Naive thymus-derived CD4-positive, alpha-beta T cell (primary cell): ENCODE measurements around the gene OR5B3. TPM values are rescaled to one million over a fixed set of nuclear protein-coding genes. Genes with fewer than 3 reads are reported as not detected.
"Not testable (repeated sequence)": the region's sequence is repeated elsewhere in the genome, so short reads cannot be mapped to it uniquely, and the experiment has no call there.

Experiments used
- ATAC-seq: fragments of 150-1000 bp; cut with Tn5 transposase; 2 replicates; pipeline ENCODE4 v1.10.0; 2021; ENCODE audit warnings: mild to moderate bottlenecking, moderate library complexity
- CTCF ChIA-PET: fragments of 350-600 bp; sonication (Branson Sonifier 250); formaldehyde crosslinking; loops from one replicate; lab custom pipeline; 2021; ENCODE audit warnings: antibody characterized with exemption; lab: Charles Lee
- POLR2A ChIA-PET: fragments of 350-600 bp; sonication (Branson Sonifier 250); formaldehyde crosslinking; loops from one replicate; lab custom pipeline; 2021; ENCODE audit warnings: antibody characterized with exemption, inconsistent platforms; lab: Charles Lee
- DNase-seq, 9 donors: peaks; one replicate each; pipeline versions ENCODE4 v3.0.0 to v3.0.0-alpha.2; 2020 to 2022; ENCODE audit warnings: mixed read lengths in 1 of 9
- H3K27ac ChIP-seq: one replicate; pipeline ENCODE4 v1.7.0; 2013; ENCODE audit warnings: mild to moderate bottlenecking, low read depth, low read length, moderate library complexity
- H3K27me3 ChIP-seq, 2 donors: one replicate each; pipeline ENCODE4 v1.7.0; 2013; ENCODE audit warnings: low read length in 2 of 2, mild to moderate bottlenecking in 2 of 2, moderate library complexity in 2 of 2; ENCODE audit not compliant: control insufficient read depth in 2 of 2, insufficient read depth in 2 of 2
- H3K36me3 ChIP-seq, 3 experiments: 1 replicate in 2 of 3; 2 replicates in 1 of 3; pipeline ENCODE4 v1.7.0; 2013; ENCODE audit warnings: low read length in 3 of 3, mild to moderate bottlenecking in 3 of 3, moderate library complexity in 1 of 3; ENCODE audit not compliant: insufficient read depth in 3 of 3, control insufficient read depth in 2 of 3
- H3K4me1 ChIP-seq, 2 donors: one replicate each; pipeline ENCODE4 v1.7.0; 2013; ENCODE audit warnings: low read length in 2 of 2, mild to moderate bottlenecking in 2 of 2, moderate library complexity in 1 of 2; ENCODE audit not compliant: control insufficient read depth in 2 of 2, insufficient read depth in 2 of 2
- H3K4me3 ChIP-seq: 2 replicates; pipeline ENCODE4 v1.7.0; 2013; ENCODE audit warnings: mild to moderate bottlenecking, low read length
- H3K9me3 ChIP-seq, 3 experiments: 1 replicate in 2 of 3; 2 replicates in 1 of 3; pipeline ENCODE4 v1.7.0; 2013; ENCODE audit warnings: low read length in 3 of 3; ENCODE audit not compliant: control insufficient read depth in 2 of 3
- H3K27ac Mint-ChIP-seq, 9 donors: one replicate each; pipeline ENCODE4 v1.8.0; 2020 to 2022; ENCODE audit warnings: mixed read lengths in 9 of 9, mild to moderate bottlenecking in 8 of 9, moderate library complexity in 5 of 9, inconsistent platforms in 2 of 9
- H3K27me3 Mint-ChIP-seq, 5 donors: one replicate each; pipeline ENCODE4 v1.8.0; 2021 to 2022; ENCODE audit warnings: mixed read lengths in 5 of 5, mild to moderate bottlenecking in 1 of 5
- H3K36me3 Mint-ChIP-seq, 5 donors: one replicate each; pipeline ENCODE4 v1.8.0; 2020 to 2022; ENCODE audit warnings: mixed read lengths in 5 of 5, mild to moderate bottlenecking in 3 of 5, inconsistent platforms in 1 of 5
- H3K4me1 Mint-ChIP-seq, 7 donors: one replicate each; pipeline ENCODE4 v1.8.0; 2020 to 2022; ENCODE audit warnings: mixed read lengths in 7 of 7, mild to moderate bottlenecking in 3 of 7, inconsistent platforms in 1 of 7
- H3K4me3 Mint-ChIP-seq, 10 donors: one replicate each; pipeline ENCODE4 v1.8.0; 2020 to 2022; ENCODE audit warnings: mild to moderate bottlenecking in 10 of 10, mixed read lengths in 10 of 10, moderate library complexity in 6 of 10, inconsistent platforms in 2 of 10
- H3K9me3 Mint-ChIP-seq, 11 donors: one replicate each; pipeline ENCODE4 v1.8.0; 2020 to 2022; ENCODE audit warnings: mixed read lengths in 11 of 11, mild to moderate bottlenecking in 4 of 11, inconsistent platforms in 1 of 11, moderate library complexity in 1 of 11
- intact Hi-C, 2 donors: fragments of 100-400 bp; cut with micrococcal nuclease; formaldehyde crosslinking; loops; one replicate each; pipeline ENCODE4 v1.15.1; 2023
- polyA plus RNA-seq, 2 donors: library from polyadenylated mRNA; unstranded; fragments of 300-500 nt; fragmentation: Illumina TruSeq; gene quantifications; one replicate each; pipeline ENCODE4 v1.2.3, GENCODE V29; 2021
- total RNA-seq, 6 experiments: library from RNA in 5 of 6; stranded (reverse) in 5 of 6; gene quantifications; 1 replicate in 5 of 6; 2 replicates in 1 of 6; pipeline ENCODE4 v1.2.3 and lab custom pipeline; 2021 to 2026

Gene OR5B3
- total and polyA plus RNA-seq, 7 experiments from 2014 or later: not detected

- Mint-ChIP-seq H3K27ac (no peak overlapping the region), H3K9me3 (peaks cover 0 to 35% (median 11%) of the 10 kb centered on the region in 11 donors), H3K27me3 (peaks cover 0 to 25% (median 17%) of the 10 kb centered on the region in 5 donors), H3K36me3 (peaks cover 0 to 8% (median 5%) of the 10 kb centered on the region in 5 donors), H3K4me3 (no peak overlapping the region), H3K4me1 (no peaks in the 10 kb centered on the region)
- DNase-seq (no peak), ATAC-seq (no peak)
- Histone ChIP-seq H3K4me1 (no peaks in the 10 kb centered on the region), H3K36me3 (no peaks in the 10 kb centered on the region), H3K27ac (no peak overlapping the region), H3K4me3 (no peak overlapping the region), H3K27me3 (no peaks in the 10 kb centered on the region), H3K9me3 (no peaks in the 10 kb centered on the region)
- intact Hi-C loops: no loop called here
- CTCF ChIA-PET: no interaction called here
- POLR2A ChIA-PET: no interaction called here
These were observed 27.0 kb upstream of the OR5B3 start for GRCh38 chr11:58433638-58434203.

GRCh38 chr11:58429273-58429672 is 22.6 kb upstream of the OR5B3 start:
- H3K27ac Mint-ChIP-seq: no peak overlapping the region
- no peaks in the 10 kb centered on the region for H3K4me1 Mint-ChIP-seq
- POLR2A ChIA-PET: no interaction called here
- no peak overlapping the region for H3K27ac ChIP-seq
- H3K9me3 ChIP-seq: no peaks in the 10 kb centered on the region
- no peak overlapping the region for H3K4me3 ChIP-seq
- ATAC-seq (no peak), DNase-seq (no peak)
- CTCF ChIA-PET: no interaction called here
- H3K27me3 ChIP-seq: no peaks in the 10 kb centered on the region
- H3K36me3 Mint-ChIP-seq: peaks cover 0 to 11% (median 4%) of the 10 kb centered on the region in 5 donors
- H3K36me3 ChIP-seq: no peaks in the 10 kb centered on the region
- no peak overlapping the region for H3K4me3 Mint-ChIP-seq
- H3K27me3 Mint-ChIP-seq: peaks cover 0 to 54% (median 29%) of the 10 kb centered on the region in 5 donors
- H3K4me1 ChIP-seq: no peaks in the 10 kb centered on the region
- intact Hi-C loops: no loop called here
- H3K9me3 Mint-ChIP-seq: peaks cover 3 to 26% (median 10%) of the 10 kb centered on the region in 11 donors

GRCh38 chr11:58428021-58428420 is 21.3 kb upstream of the OR5B3 start, which contains the start of gene OR5B2:
Gene OR5B2, minus strand, starts transcription at chr11:58428121. Its CDS starts 4,860 bp downstream, at chr11:58423261.
- no peak within 1 kb of the TSS for H3K4me3 ChIP-seq
- no peak within 1 kb of the TSS for H3K4me3 Mint-ChIP-seq
- H3K4me1 ChIP-seq: no peaks in the 10 kb centered on the region
- no peak within 1 kb of the TSS for H3K27ac Mint-ChIP-seq
- no peak within 1 kb of the TSS for H3K27ac ChIP-seq
- H3K9me3 ChIP-seq: no peaks in the 10 kb centered on the region
- intact Hi-C loops: no loop called here
- no peaks in the 10 kb centered on the region for H3K27me3 ChIP-seq
- peaks cover 0 to 54% (median 28%) of the 10 kb centered on the region in 5 donors for H3K27me3 Mint-ChIP-seq
- H3K36me3 ChIP-seq: no peaks in the 10 kb centered on the region
- ATAC-seq: no peak
- H3K4me1 Mint-ChIP-seq: no peaks in the 10 kb centered on the region
- H3K36me3 Mint-ChIP-seq: peaks cover 0 to 11% (median 4%) of the 10 kb centered on the region in 5 donors
- DNase-seq: no peak
- ChIA-PET CTCF (no interaction called here), POLR2A (no interaction called here)
- peaks cover 3 to 26% (median 10%) of the 10 kb centered on the region in 11 donors for H3K9me3 Mint-ChIP-seq

- H3K4me1 ChIP-seq, CTCF ChIA-PET, H3K4me1 Mint-ChIP-seq, H3K27ac Mint-ChIP-seq, intact Hi-C loops, H3K4me3 Mint-ChIP-seq, H3K27me3 ChIP-seq, DNase-seq, POLR2A ChIA-PET, H3K36me3 ChIP-seq, H3K9me3 ChIP-seq, H3K27ac ChIP-seq, H3K36me3 Mint-ChIP-seq, H3K4me3 ChIP-seq, ATAC-seq: not testable (repeated sequence)
- peaks cover 0 to 13% (median 3%) of the 10 kb centered on the region in 11 donors for H3K9me3 Mint-ChIP-seq
- H3K27me3 Mint-ChIP-seq: peaks cover 0 to 24% (median 16%) of the 10 kb centered on the region in 5 donors
These were observed 7.1 kb downstream of the OR5B3 start for GRCh38 chr11:58399622-58400021.

- no peaks in the 10 kb centered on the region for H3K27me3 ChIP-seq
- Mint-ChIP-seq H3K27me3 (peaks cover 0 to 13% (median 8%) of the 10 kb centered on the region in 5 donors), H3K4me3 (no peak overlapping the region), H3K27ac (no peak overlapping the region), H3K9me3 (peaks cover 0 to 16% (median 3%) of the 10 kb centered on the region in 11 donors), H3K4me1 (no peaks in the 10 kb centered on the region), H3K36me3 (peaks cover 0 to 12% (median 0%) of the 10 kb centered on the region in 5 donors)
- no peaks in the 10 kb centered on the region for H3K9me3 ChIP-seq
- ChIA-PET POLR2A (no interaction called here), CTCF (no interaction called here)
- no peak for DNase-seq
- no peaks in the 10 kb centered on the region for H3K36me3 ChIP-seq
- intact Hi-C loops: no loop called here
- ATAC-seq: no peak
- H3K4me3 ChIP-seq: no peak overlapping the region
- H3K4me1 ChIP-seq: no peaks in the 10 kb centered on the region
- no peak overlapping the region for H3K27ac ChIP-seq
These were observed 11.1 kb downstream of the OR5B3 start for GRCh38 chr11:58395581-58395980.

GRCh38 chr11:58394195-58394594 is 12.5 kb downstream of the OR5B3 start:
- H3K4me3 Mint-ChIP-seq: no peak overlapping the region
- peaks cover 0 to 16% (median 3%) of the 10 kb centered on the region in 11 donors for H3K9me3 Mint-ChIP-seq
- no peaks in the 10 kb centered on the region for H3K36me3 ChIP-seq
- no peaks in the 10 kb centered on the region for H3K4me1 Mint-ChIP-seq
- intact Hi-C loops: no loop called here
- H3K27me3 Mint-ChIP-seq: peaks cover 0 to 13% (median 9%) of the 10 kb centered on the region in 5 donors
- DNase-seq (no peak), ATAC-seq (no peak)
- H3K4me1 ChIP-seq: no peaks in the 10 kb centered on the region
- CTCF ChIA-PET: no interaction called here
- peaks cover 0 to 12% (median 0%) of the 10 kb centered on the region in 5 donors for H3K36me3 Mint-ChIP-seq
- POLR2A ChIA-PET: no interaction called here
- no peak overlapping the region for H3K4me3 ChIP-seq
- H3K27ac Mint-ChIP-seq: no peak overlapping the region
- H3K27me3 ChIP-seq: no peaks in the 10 kb centered on the region
- H3K27ac ChIP-seq: no peak overlapping the region
- H3K9me3 ChIP-seq: no peaks in the 10 kb centered on the region

GRCh38 chr11:58392746-58393145 is 13.9 kb downstream of the OR5B3 start:
- Histone ChIP-seq H3K4me1 (no peaks in the 10 kb centered on the region), H3K36me3 (no peaks in the 10 kb centered on the region), H3K9me3 (no peaks in the 10 kb centered on the region), H3K27ac (no peak overlapping the region), H3K4me3 (no peak overlapping the region), H3K27me3 (no peaks in the 10 kb centered on the region)
- H3K27me3 Mint-ChIP-seq: peaks cover 0 to 13% (median 10%) of the 10 kb centered on the region in 5 donors
- H3K4me3 Mint-ChIP-seq: no peak overlapping the region
- no peak for DNase-seq
- no peak for ATAC-seq
- CTCF ChIA-PET: interaction anchor here (0.7 kb wide), 1 partner anchor 379 kb away, joined by 3 read pairs; no protein-coding TSS in a partner anchor
- POLR2A ChIA-PET: no interaction called here
- H3K27ac Mint-ChIP-seq: no peak overlapping the region
- intact Hi-C loops: no loop called here
- peaks cover 0 to 12% (median 0%) of the 10 kb centered on the region in 5 donors for H3K36me3 Mint-ChIP-seq
- no peaks in the 10 kb centered on the region for H3K4me1 Mint-ChIP-seq
- H3K9me3 Mint-ChIP-seq: peaks cover 0 to 16% (median 3%) of the 10 kb centered on the region in 11 donors
